A549 (cell line): ENCODE results near the gene DERL3.

Experiments used
- CBX8 ChIP-seq: fragments of 200-600 bp; sonication (generic); IDR thresholded peaks from 2 replicates; pipeline ENCODE4 v1.6.1; 2016
- MAX ChIP-seq: IDR thresholded peaks from 2 replicates; pipeline ENCODE4 v1.6.1; 2012
- POLR2A ChIP-seq: IDR thresholded peaks from 2 replicates; pipeline ENCODE4 v1.6.1; 2012; ENCODE audit warnings: mild to moderate bottlenecking, low read length
- TFCP2L1 ChIP-seq: fragments of 250-450 bp; sonication (Bioruptor Pico); IDR thresholded peaks from 2 replicates; pipeline ENCODE4 v1.5.0; 2021; ENCODE audit warnings: mild to moderate bottlenecking
- TF ChIP-seq, protein P1 (sequence below): fragments of >200 bp; sonication (Bioruptor Twin); formaldehyde crosslinking; IDR thresholded peaks from 3 replicates; pipeline ENCODE4 v1.5.1; 2016

DNA sequence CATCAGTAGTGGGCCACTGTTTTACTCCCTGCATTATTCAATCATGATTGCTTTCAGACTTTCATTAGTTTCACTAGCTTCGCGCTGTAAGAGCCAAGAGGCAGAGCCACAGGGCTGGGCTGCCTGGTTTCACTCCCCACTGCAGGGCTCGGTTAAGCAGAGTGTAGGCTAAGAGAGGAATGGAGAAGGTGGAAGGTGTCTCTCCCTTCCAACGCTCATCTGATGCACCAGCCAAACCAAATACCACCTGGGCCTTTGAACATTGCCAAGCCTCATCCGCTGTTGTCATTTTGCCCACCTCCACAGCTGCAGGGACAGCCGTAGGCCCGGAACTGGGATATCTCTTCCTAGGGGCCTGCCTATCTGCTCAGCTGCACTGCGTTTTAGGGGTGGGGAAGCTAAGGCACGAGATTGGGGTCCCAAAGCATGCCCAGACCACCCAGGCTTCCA is 52.5 kb downstream of the DERL3 start:
- TF ChIP-seq POLR2A (no peak), TFCP2L1 (no peak), MAX (no peak), CBX8 (no peak)
- TF ChIP-seq, protein P1, sequence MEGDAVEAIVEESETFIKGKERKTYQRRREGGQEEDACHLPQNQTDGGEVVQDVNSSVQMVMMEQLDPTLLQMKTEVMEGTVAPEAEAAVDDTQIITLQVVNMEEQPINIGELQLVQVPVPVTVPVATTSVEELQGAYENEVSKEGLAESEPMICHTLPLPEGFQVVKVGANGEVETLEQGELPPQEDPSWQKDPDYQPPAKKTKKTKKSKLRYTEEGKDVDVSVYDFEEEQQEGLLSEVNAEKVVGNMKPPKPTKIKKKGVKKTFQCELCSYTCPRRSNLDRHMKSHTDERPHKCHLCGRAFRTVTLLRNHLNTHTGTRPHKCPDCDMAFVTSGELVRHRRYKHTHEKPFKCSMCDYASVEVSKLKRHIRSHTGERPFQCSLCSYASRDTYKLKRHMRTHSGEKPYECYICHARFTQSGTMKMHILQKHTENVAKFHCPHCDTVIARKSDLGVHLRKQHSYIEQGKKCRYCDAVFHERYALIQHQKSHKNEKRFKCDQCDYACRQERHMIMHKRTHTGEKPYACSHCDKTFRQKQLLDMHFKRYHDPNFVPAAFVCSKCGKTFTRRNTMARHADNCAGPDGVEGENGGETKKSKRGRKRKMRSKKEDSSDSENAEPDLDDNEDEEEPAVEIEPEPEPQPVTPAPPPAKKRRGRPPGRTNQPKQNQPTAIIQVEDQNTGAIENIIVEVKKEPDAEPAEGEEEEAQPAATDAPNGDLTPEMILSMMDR = no peak
